PFSK-1 (cell line): Measurements from ENCODE around the gene PPM1K.

Source experiments
- FOXP2 ChIP-seq: optimal IDR thresholded peaks from 2 replicates; pipeline ENCODE3; 2011; ENCODE audit warnings: borderline replicate concordance, control low read depth, inconsistent platforms; ENCODE audit not compliant: insufficient read depth; ENCODE audit errors: extremely low read length, extremely low read depth
- POLR2AphosphoS5 ChIP-seq: IDR thresholded peaks from 2 replicates; pipeline ENCODE4 v1.6.1; 2012; ENCODE audit warnings: low read depth, mild to moderate bottlenecking, control low read depth, low read length, moderate library complexity
- REST ChIP-seq, 2 experiments: IDR thresholded peaks; 2 replicates each; pipeline versions ENCODE4 v1.6.1 to v1.8.0; 2011 to 2012; ENCODE audit warnings: low read depth in 2 of 2, low read length in 2 of 2, control low read depth in 1 of 2, inconsistent platforms in 1 of 2, mild to moderate bottlenecking in 1 of 2, moderate library complexity in 1 of 2; ENCODE audit not compliant: insufficient read depth in 1 of 2
- SIN3A ChIP-seq: IDR thresholded peaks from 2 replicates; pipeline ENCODE4 v1.6.1; 2012; ENCODE audit warnings: mild to moderate bottlenecking, low read length, moderate library complexity, borderline replicate concordance; ENCODE audit not compliant: insufficient read depth
- TAF1 ChIP-seq: IDR thresholded peaks from 2 replicates; pipeline ENCODE4 v1.6.1; 2012; ENCODE audit warnings: low read length, control low read depth, borderline replicate concordance; ENCODE audit not compliant: insufficient read depth

GRCh38 chr4:88244816-88245579, 39.4 kb downstream of the PPM1K start:
- no peak for TF ChIP-seq TAF1
- no peak for TF ChIP-seq POLR2AphosphoS5
- TF ChIP-seq REST (IDR thresholded peaks at IDR 0.05; ENCODE audit: insufficient read depth in 1 of 2, low read depth in 2 of 2, low read length in 2 of 2): no peak
- no peak for TF ChIP-seq SIN3A
- no peak for TF ChIP-seq FOXP2
